Smooth muscle cell (in vitro differentiated cells): ENCODE measurements around the gene FUOM. TPM values are rescaled to one million over a fixed set of nuclear protein-coding genes. Genes with fewer than 3 reads are reported as not detected.

Experiments used
- DNase-seq: peaks from one replicate; lab custom pipeline; 2025; ENCODE audit not compliant: unreplicated experiment; lab: John Stamatoyannopoulos, UW
- H2AFZ ChIP-seq: fragments of 200-600 bp; sonication (generic); 2 replicates; pipeline ENCODE4 v1.6.0; 2016; ENCODE audit warnings: antibody characterized with exemption, low read depth, mild to moderate bottlenecking
- H3F3A ChIP-seq: fragments of 200-600 bp; sonication (generic); 2 replicates; pipeline ENCODE4 v1.6.0; 2017; ENCODE audit warnings: antibody characterized with exemption, low read depth
- H3K27ac ChIP-seq: fragments of 200-600 bp; sonication (generic); 2 replicates; pipeline ENCODE4 v1.5.1; 2016; ENCODE audit warnings: low read depth, mild to moderate bottlenecking
- H3K27me3 ChIP-seq: fragments of 200-600 bp; sonication (generic); 2 replicates; pipeline ENCODE4 v1.6.1; 2016; ENCODE audit warnings: low read depth, mild to moderate bottlenecking
- H3K36me3 ChIP-seq: fragments of 200-600 bp; sonication (generic); 2 replicates; pipeline ENCODE4 v1.5.1; 2016; ENCODE audit warnings: low read depth
- H3K4me1 ChIP-seq: fragments of 200-600 bp; sonication (generic); 2 replicates; pipeline ENCODE4 v1.5.1; 2016; ENCODE audit warnings: low read depth
- H3K4me2 ChIP-seq: fragments of 200-600 bp; sonication (generic); 2 replicates; pipeline ENCODE4 v1.6.0; 2016; ENCODE audit warnings: mild to moderate bottlenecking
- H3K4me3 ChIP-seq: fragments of 200-600 bp; sonication (generic); 2 replicates; pipeline ENCODE4 v1.5.1; 2016; ENCODE audit warnings: mild to moderate bottlenecking
- H3K79me2 ChIP-seq: fragments of 200-600 bp; sonication (generic); 2 replicates; pipeline ENCODE4 v1.6.0; 2016; ENCODE audit warnings: low read depth, mild to moderate bottlenecking
- H3K9ac ChIP-seq: fragments of 200-600 bp; sonication (generic); 2 replicates; pipeline ENCODE4 v1.6.0; 2016; ENCODE audit warnings: low read depth
- H3K9me3 ChIP-seq: fragments of 200-600 bp; sonication (generic); replicated peaks from 2 replicates; pipeline ENCODE4 v1.5.1; 2016; ENCODE audit warnings: low read depth
- H4K20me1 ChIP-seq: fragments of 200-600 bp; sonication (generic); 2 replicates; pipeline ENCODE4 v1.6.0; 2016; ENCODE audit warnings: low read depth
- CTCF ChIP-seq: fragments of 200-600 bp; sonication (generic); IDR thresholded peaks from 2 replicates; pipeline ENCODE4 v1.5.1; 2017; ENCODE audit warnings: borderline replicate concordance, mild to moderate bottlenecking, antibody characterized with exemption; ENCODE audit not compliant: insufficient read depth, poor library complexity, severe bottlenecking
- WGBS: methylation state at CpG from one replicate; pipeline ENCODE4 v1.1.7; 2016; ENCODE audit warnings: low lambda C conversion rate; 5-methylcytosine and 5-hydroxymethylcytosine counted together
- polyA plus RNA-seq: library from polyadenylated mRNA; unstranded; fragments of >200 nt; fragmentation: Nextera tagmentation; extraction: Ambion mirVana; gene quantifications from 2 replicates; pipeline ENCODE4 v1.2.1, GENCODE V29; 2016
- total RNA-seq: library from RNA; depleted of rRNA; stranded (reverse); fragments of >200 nt; gene quantifications from 2 replicates; pipeline ENCODE4 v1.2.3, GENCODE V29; 2014

FUOM gene
- total and polyA plus RNA-seq, 2 experiments from 2014 or later, result 19.5 to 46.7 TPM

GRCh38 chr10:133359554-133359971 is 1.7 kb upstream of the FUOM start:
- no peaks in the 10 kb centered on the region for H3K79me2 ChIP-seq
- no peak for TF ChIP-seq CTCF
- H3K36me3 ChIP-seq, result no peaks in the 10 kb centered on the region
- peaks cover 19% of the 10 kb centered on the region for H4K20me1 ChIP-seq
- DNase-seq, result no peak
- WGBS, result 74% methylated on average over 6 of the region's 6 CpGs
- no peaks in the 10 kb centered on the region for H3F3A ChIP-seq
- H3K4me2 ChIP-seq, result no peak overlapping the region
- H2AFZ ChIP-seq, result no peak overlapping the region
- no peaks in the 10 kb centered on the region for H3K4me1 ChIP-seq
- H3K27me3 ChIP-seq, result no peaks in the 10 kb centered on the region
- no peaks in the 10 kb centered on the region for H3K9me3 ChIP-seq
- H3K4me3 ChIP-seq, result no peak overlapping the region
- no peak overlapping the region for H3K27ac ChIP-seq
- no peak overlapping the region for H3K9ac ChIP-seq

GRCh38 chr10:133358925-133359310 is 1.1 kb upstream of the FUOM start:
- WGBS, result 99% methylated on average over 11 of the region's 11 CpGs
- Histone ChIP-seq H3K4me2 (no peak overlapping the region), H4K20me1 (peaks cover 19% of the 10 kb centered on the region), H3K4me3 (no peak overlapping the region), H3K9me3 (no peaks in the 10 kb centered on the region), H3K79me2 (no peaks in the 10 kb centered on the region), H3K4me1 (no peaks in the 10 kb centered on the region), H2AFZ (no peak overlapping the region), H3K27ac (no peak overlapping the region), H3K27me3 (no peaks in the 10 kb centered on the region), H3F3A (no peaks in the 10 kb centered on the region), H3K9ac (no peak overlapping the region), H3K36me3 (no peaks in the 10 kb centered on the region)
- TF ChIP-seq CTCF, result no peak
- no peak for DNase-seq

- H3K9ac ChIP-seq, result no peak overlapping the region
- H2AFZ ChIP-seq, result no peak overlapping the region
- H3K4me3 ChIP-seq, result no peak overlapping the region
- H3K4me1 ChIP-seq, result no peaks in the 10 kb centered on the region
- WGBS, result 97% methylated on average over 29 of the region's 41 CpGs
- no peaks in the 10 kb centered on the region for H3K79me2 ChIP-seq
- no peak for DNase-seq
- no peak overlapping the region for H3K27ac ChIP-seq
- no peak for TF ChIP-seq CTCF
- H3F3A ChIP-seq, result no peaks in the 10 kb centered on the region
- peaks cover 19% of the 10 kb centered on the region for H4K20me1 ChIP-seq
- no peaks in the 10 kb centered on the region for H3K36me3 ChIP-seq
- no peaks in the 10 kb centered on the region for H3K9me3 ChIP-seq
- H3K4me2 ChIP-seq, result no peak overlapping the region
- no peaks in the 10 kb centered on the region for H3K27me3 ChIP-seq
Observed at GRCh38 chr10:133358162-133358924, 524 bp upstream of the FUOM start.
